ENCODE data around the gene TMEM266. TPM values are rescaled to one million over a fixed set of nuclear protein-coding genes. Genes with fewer than 3 reads are reported as not detected.
"Not testable (repeated sequence)": the region's sequence is repeated elsewhere in the genome, so short reads cannot be mapped to it uniquely, and the experiment has no call there.

Gene TMEM266, protein sequence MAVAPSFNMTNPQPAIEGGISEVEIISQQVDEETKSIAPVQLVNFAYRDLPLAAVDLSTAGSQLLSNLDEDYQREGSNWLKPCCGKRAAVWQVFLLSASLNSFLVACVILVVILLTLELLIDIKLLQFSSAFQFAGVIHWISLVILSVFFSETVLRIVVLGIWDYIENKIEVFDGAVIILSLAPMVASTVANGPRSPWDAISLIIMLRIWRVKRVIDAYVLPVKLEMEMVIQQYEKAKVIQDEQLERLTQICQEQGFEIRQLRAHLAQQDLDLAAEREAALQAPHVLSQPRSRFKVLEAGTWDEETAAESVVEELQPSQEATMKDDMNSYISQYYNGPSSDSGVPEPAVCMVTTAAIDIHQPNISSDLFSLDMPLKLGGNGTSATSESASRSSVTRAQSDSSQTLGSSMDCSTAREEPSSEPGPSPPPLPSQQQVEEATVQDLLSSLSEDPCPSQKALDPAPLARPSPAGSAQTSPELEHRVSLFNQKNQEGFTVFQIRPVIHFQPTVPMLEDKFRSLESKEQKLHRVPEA
- total RNA-seq (not detected), polyA plus RNA-seq (not detected), total RNA-seq (0 to 0.09 (median 0) reads per million in 6 experiments)

GRCh38 chr15:76059320-76060117, at the start of gene TMEM266:
TSS of gene TMEM266 (plus strand) at chr15:76059985. CDS start at chr15:76134264, 74,279 bp downstream.
- peak within 1 kb of the TSS in 2 of 10 donors; percentile 43 to 76 for H3K27ac Mint-ChIP-seq
- H3K36me3 Mint-ChIP-seq, result no peaks in the 10 kb centered on the region
- DNase-seq (peak in 3 of 10 donors; percentile 14 to 27 (median 17)), ATAC-seq (peak; percentile 24 to 48)
- H3K9me3 Mint-ChIP-seq, result no peaks in the 10 kb centered on the region
- peaks cover 41 to 77% (median 53%) of the 10 kb centered on the region in 5 donors for H3K27me3 Mint-ChIP-seq
- H3K4me1 Mint-ChIP-seq, result peaks cover 7 to 29% (median 16%) of the 10 kb centered on the region in 4 donors
- peak within 1 kb of the TSS; percentile 71 to 89 (median 84) for H3K4me3 Mint-ChIP-seq
- POLR2A ChIA-PET, result no interaction called here

DNA sequence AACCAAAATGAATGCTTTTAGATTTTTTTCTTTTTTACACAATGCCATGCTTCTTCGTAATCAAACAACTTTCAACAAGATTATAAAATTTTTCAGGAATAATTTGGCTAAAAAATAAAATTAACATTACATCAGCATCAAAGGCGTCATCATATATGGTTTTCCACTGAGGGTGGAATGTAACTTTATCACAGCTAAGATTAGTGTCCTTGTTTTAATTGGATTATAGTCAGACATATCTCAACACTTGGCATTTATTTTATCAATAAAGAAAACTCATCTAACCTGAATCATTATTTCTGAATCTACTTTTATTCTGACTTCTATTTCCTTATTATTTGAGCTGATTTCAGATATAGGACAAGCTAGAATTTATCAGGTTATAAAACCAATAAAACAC, 49.2 kb upstream of the TMEM266 start:
- H3K27ac Mint-ChIP-seq, result no peak overlapping the region
- H3K36me3 Mint-ChIP-seq, result peaks cover 0 to 8% (median 0%) of the 10 kb centered on the region in 3 donors
- POLR2A ChIA-PET, result no interaction called here
- peaks cover 2 to 14% (median 6%) of the 10 kb centered on the region in 4 donors for H3K4me1 Mint-ChIP-seq
- H3K4me3 Mint-ChIP-seq, result no peak overlapping the region
- peaks cover 7 to 29% (median 13%) of the 10 kb centered on the region in 5 donors for H3K27me3 Mint-ChIP-seq
- DNase-seq (no peak), ATAC-seq (no peak)
- peaks cover 0 to 14% (median 1%) of the 10 kb centered on the region in 9 donors for H3K9me3 Mint-ChIP-seq

DNA sequence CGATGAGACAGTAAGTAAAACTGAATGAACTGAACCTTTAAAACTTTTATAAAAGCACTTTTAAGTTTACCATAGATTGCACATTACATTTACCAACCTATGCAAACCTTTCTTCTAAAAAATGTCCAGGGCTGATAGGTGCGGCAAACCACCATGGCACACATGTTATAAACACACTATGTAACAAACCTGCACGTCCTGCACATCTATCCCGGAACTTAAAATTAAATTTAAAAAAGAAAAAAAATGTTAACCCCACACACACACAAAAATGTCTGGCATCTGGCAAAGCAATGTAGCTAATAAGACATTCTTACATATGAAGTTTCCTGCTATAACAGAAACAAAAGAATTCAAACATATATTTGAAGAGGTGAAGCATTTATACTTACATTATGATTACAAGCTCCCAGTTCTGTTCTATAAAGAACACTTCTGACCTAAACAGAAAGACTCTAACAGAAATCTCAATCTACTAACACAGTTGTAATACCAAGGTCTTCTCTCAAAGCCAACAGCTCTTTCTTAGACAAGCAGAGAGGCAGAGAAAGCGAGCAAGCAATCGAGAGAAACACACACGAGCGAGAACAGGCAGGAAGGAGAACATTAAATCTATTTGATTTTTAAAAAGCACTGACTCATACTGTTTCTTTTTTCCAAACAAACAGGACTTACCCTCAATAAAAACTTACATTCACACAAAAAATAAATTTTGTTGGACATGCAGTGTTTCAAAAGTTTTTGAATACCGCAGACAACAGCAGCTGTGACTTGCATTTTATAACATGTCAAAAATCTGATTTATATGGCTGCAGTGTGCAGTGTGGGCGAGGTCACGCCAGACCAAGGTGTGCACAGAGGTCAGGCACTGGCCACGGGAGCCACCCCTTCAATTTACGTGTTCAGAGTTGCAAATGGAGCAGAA, 47.9 kb upstream of the TMEM266 start, which contains the start of gene NRG4:
Gene NRG4, minus strand, starts transcription at position 798 of the 925 bp plus-strand sequence. CDS start 1,194 bp downstream, outside the sequence.
- POLR2A ChIA-PET, result no interaction called here
- Mint-ChIP-seq H3K27ac (peak within 1 kb of the TSS in 2 of 10 donors; percentile 10 to 29), H3K4me1 (peaks cover 2 to 7% (median 6%) of the 10 kb centered on the region in 4 donors), H3K36me3 (peaks cover 0 to 17% (median 0%) of the 10 kb centered on the region in 3 donors), H3K4me3 (peak within 1 kb of the TSS in 5 of 10 donors; percentile 5 to 52 (median 15)), H3K27me3 (peaks cover 6 to 39% (median 26%) of the 10 kb centered on the region in 5 donors), H3K9me3 (peaks cover 0 to 25% (median 8%) of the 10 kb centered on the region in 9 donors)
- ATAC-seq (no peak), DNase-seq (no peak)

GRCh38 chr15:76013470-76013869, 46.3 kb upstream of the TMEM266 start:
- POLR2A ChIA-PET, H3K27ac Mint-ChIP-seq, DNase-seq, ATAC-seq, H3K4me3 Mint-ChIP-seq, H3K4me1 Mint-ChIP-seq: not testable (repeated sequence)
- Mint-ChIP-seq H3K36me3 (peaks cover 4 to 32% (median 5%) of the 10 kb centered on the region in 3 donors), H3K9me3 (peaks cover 0 to 41% (median 20%) of the 10 kb centered on the region in 9 donors), H3K27me3 (peaks cover 16 to 43% (median 30%) of the 10 kb centered on the region in 5 donors)

- peaks cover 11 to 36% (median 28%) of the 10 kb centered on the region in 5 donors for H3K27me3 Mint-ChIP-seq
- H3K4me3 Mint-ChIP-seq, result no peak overlapping the region
- ATAC-seq (no peak), DNase-seq (no peak)
- peaks cover 8 to 38% (median 14%) of the 10 kb centered on the region in 9 donors for H3K9me3 Mint-ChIP-seq
- no peak overlapping the region for H3K27ac Mint-ChIP-seq
- POLR2A ChIA-PET, result no interaction called here
- peaks cover 0 to 23% (median 15%) of the 10 kb centered on the region in 3 donors for H3K36me3 Mint-ChIP-seq
- no peaks in the 10 kb centered on the region for H3K4me1 Mint-ChIP-seq
These were observed 35.6 kb upstream of the TMEM266 start for GRCh38 chr15:76024021-76024768.

GRCh38 chr15:76032046-76032445, 27.7 kb upstream of the TMEM266 start:
- H3K27ac Mint-ChIP-seq, result no peak overlapping the region
- DNase-seq, result no peak
- POLR2A ChIA-PET, result no interaction called here
- H3K27me3 Mint-ChIP-seq, result peaks cover 0 to 8% (median 2%) of the 10 kb centered on the region in 5 donors
- H3K36me3 Mint-ChIP-seq, result no peaks in the 10 kb centered on the region
- H3K4me1 Mint-ChIP-seq, result no peaks in the 10 kb centered on the region
- no peak for ATAC-seq
- no peak overlapping the region for H3K4me3 Mint-ChIP-seq
- H3K9me3 Mint-ChIP-seq, result peaks cover 0 to 12% (median 0%) of the 10 kb centered on the region in 9 donors

GRCh38 chr15:76033438-76033837, 26.3 kb upstream of the TMEM266 start:
- Mint-ChIP-seq H3K36me3 (no peaks in the 10 kb centered on the region), H3K4me3 (no peak overlapping the region), H3K9me3 (peaks cover 0 to 5% (median 0%) of the 10 kb centered on the region in 9 donors), H3K27me3 (peaks cover 0 to 6% (median 0%) of the 10 kb centered on the region in 5 donors), H3K4me1 (no peaks in the 10 kb centered on the region), H3K27ac (no peak overlapping the region)
- ATAC-seq (no peak), DNase-seq (no peak)
- POLR2A ChIA-PET, result no interaction called here

- peaks cover 0 to 9% (median 4%) of the 10 kb centered on the region in 9 donors for H3K9me3 Mint-ChIP-seq
- peaks cover 0 to 6% (median 2%) of the 10 kb centered on the region in 5 donors for H3K27me3 Mint-ChIP-seq
- DNase-seq (no peak), ATAC-seq (no peak)
- no peak overlapping the region for H3K27ac Mint-ChIP-seq
- POLR2A ChIA-PET, result no interaction called here
- H3K4me1 Mint-ChIP-seq, result no peaks in the 10 kb centered on the region
- no peak overlapping the region for H3K4me3 Mint-ChIP-seq
- peaks cover 0 to 5% (median 0%) of the 10 kb centered on the region in 3 donors for H3K36me3 Mint-ChIP-seq
These were observed 25.7 kb upstream of the TMEM266 start for GRCh38 chr15:76034111-76034510.

DNA sequence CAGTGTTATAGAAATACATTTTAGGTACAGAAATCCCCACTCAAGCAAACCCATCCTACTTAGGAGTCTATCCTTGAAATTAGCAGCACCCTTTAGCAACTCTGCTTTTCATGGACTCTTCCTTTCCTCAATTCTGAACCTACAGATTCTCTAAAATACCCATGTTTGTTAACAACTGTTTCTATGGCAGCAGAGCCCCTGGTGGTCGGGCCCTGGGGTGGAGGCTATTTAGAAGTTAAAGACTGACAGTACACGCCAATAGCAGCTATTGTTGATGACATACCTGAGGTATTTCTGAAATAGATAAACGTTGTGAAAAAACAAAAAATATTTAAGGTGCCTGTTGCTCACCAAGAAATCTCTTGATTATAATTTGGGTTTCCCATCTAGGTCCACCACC, 24.2 kb upstream of the TMEM266 start:
- ATAC-seq, result no peak
- peaks cover 0 to 19% (median 10%) of the 10 kb centered on the region in 5 donors for H3K27me3 Mint-ChIP-seq

DNA sequence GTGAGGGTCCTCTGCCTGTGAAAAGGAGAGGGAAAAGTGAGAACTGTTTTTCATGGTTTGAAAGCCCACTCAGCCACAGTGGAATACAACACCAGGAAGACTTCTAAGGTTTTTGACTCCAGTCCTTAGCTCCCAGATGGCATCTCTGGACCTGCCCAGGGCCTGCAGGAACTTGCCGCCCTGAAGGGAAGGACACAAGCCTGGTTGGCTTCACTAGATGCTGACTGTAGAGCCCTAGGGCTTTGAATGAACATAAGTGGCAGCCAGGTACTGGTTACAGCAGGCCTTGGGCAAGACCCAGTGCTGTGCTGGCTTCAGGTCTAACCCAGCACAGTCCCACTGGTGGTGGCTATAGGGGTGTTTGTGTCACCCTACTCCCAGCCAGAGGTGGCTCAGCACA, 21.3 kb upstream of the TMEM266 start:
- Mint-ChIP-seq H3K27me3 (peaks cover 13 to 47% (median 16%) of the 10 kb centered on the region in 5 donors), H3K4me3 (no peak overlapping the region), H3K36me3 (peaks cover 0 to 40% (median 10%) of the 10 kb centered on the region in 3 donors), H3K27ac (no peak overlapping the region), H3K4me1 (no peaks in the 10 kb centered on the region), H3K9me3 (peaks cover 10 to 47% (median 33%) of the 10 kb centered on the region in 9 donors)
- POLR2A ChIA-PET, result no interaction called here
- ATAC-seq (no peak), DNase-seq (no peak)

More for the DNA sequence above, 24.2 kb upstream of the TMEM266 start:
- H3K4me1 Mint-ChIP-seq, result no peaks in the 10 kb centered on the region
- no peak overlapping the region for H3K27ac Mint-ChIP-seq
- POLR2A ChIA-PET, result no interaction called here
- peaks cover 0 to 20% (median 2%) of the 10 kb centered on the region in 3 donors for H3K36me3 Mint-ChIP-seq
- no peak for DNase-seq
- H3K4me3 Mint-ChIP-seq, result no peak overlapping the region
- H3K9me3 Mint-ChIP-seq, result peaks cover 2 to 21% (median 15%) of the 10 kb centered on the region in 9 donors

GRCh38 chr15:76054201-76054600, 5.6 kb upstream of the TMEM266 start:
- ATAC-seq, H3K27ac Mint-ChIP-seq, H3K4me3 Mint-ChIP-seq, H3K36me3 Mint-ChIP-seq, DNase-seq, H3K9me3 Mint-ChIP-seq, POLR2A ChIA-PET: not testable (repeated sequence)
- Mint-ChIP-seq H3K27me3 (peaks cover 21 to 36% (median 31%) of the 10 kb centered on the region in 5 donors), H3K4me1 (peaks cover 7 to 24% (median 13%) of the 10 kb centered on the region in 4 donors)
